H1 (cell line): Measurements from ENCODE around the gene LBHD1. TPM values are rescaled to one million over a fixed set of nuclear protein-coding genes. Genes with fewer than 3 reads are reported as not detected.
A peak's percentile ranks its signal among the peaks of the same experiment; 100 is the strongest.

Experiments used
- CTCF ChIA-PET: fragments of 300-600 bp; sonication (Branson Sonifier 250); formaldehyde crosslinking; loops from one replicate; lab custom pipeline; 2021; ENCODE audit not compliant: partially characterized antibody; lab: Charles Lee
- POLR2A ChIA-PET: fragments of 300-600 bp; sonication (Branson Sonifier 250); formaldehyde crosslinking; loops from one replicate; lab custom pipeline; 2021; ENCODE audit warnings: inconsistent platforms; ENCODE audit not compliant: partially characterized antibody; lab: Charles Lee
- DNase-seq, 2 experiments: peaks; one replicate each; pipeline versions ENCODE4 v3.0.0 to v3.0.0-alpha.2; 2010 to 2022; ENCODE audit warnings: low spot score in 2 of 2, low read depth in 1 of 2, mixed read lengths in 1 of 2
- FAIRE-seq: peaks from 2 replicates; lab custom pipeline; 2011; peaks lifted over from hg19 to GRCh38; lab: Jason Lieb, UNC
- H2AFZ ChIP-seq: 2 replicates; pipeline ENCODE4 v1.8.1; 2012; ENCODE audit warnings: low read length, inconsistent platforms
- H2AK5ac ChIP-seq: 2 replicates; pipeline ENCODE4 v1.6.1; 2013; ENCODE audit warnings: low read depth, low read length
- H2BK120ac ChIP-seq: replicated peaks from 2 replicates; pipeline ENCODE3; 2013; ENCODE audit warnings: low read depth, low read length, inconsistent platforms
- H2BK12ac ChIP-seq: 2 replicates; pipeline ENCODE4 v1.6.1; 2013; ENCODE audit warnings: low read depth, low read length
- H2BK15ac ChIP-seq: 2 replicates; pipeline ENCODE4 v1.6.1; 2013; ENCODE audit warnings: low read length
- H2BK20ac ChIP-seq: 2 replicates; pipeline ENCODE4 v1.6.1; 2013; ENCODE audit warnings: low read length
- H2BK5ac ChIP-seq: 2 replicates; pipeline ENCODE4 v1.6.1; 2013; ENCODE audit warnings: low read depth, low read length
- H3K14ac ChIP-seq: 2 replicates; pipeline ENCODE4 v1.6.1; 2013; ENCODE audit warnings: inconsistent platforms; ENCODE audit not compliant: insufficient read length
- H3K18ac ChIP-seq: 2 replicates; pipeline ENCODE4 v1.6.1; 2013; ENCODE audit warnings: low read length; ENCODE audit errors: extremely low read depth
- H3K23ac ChIP-seq: 2 replicates; pipeline ENCODE4 v1.6.1; 2013; ENCODE audit warnings: inconsistent platforms; ENCODE audit not compliant: insufficient read length
- H3K23me2 ChIP-seq: 2 replicates; pipeline ENCODE4 v1.6.1; 2013; ENCODE audit warnings: low read depth, low read length
- H3K27ac ChIP-seq: 2 replicates; pipeline ENCODE4 v1.6.1; 2011; ENCODE audit warnings: low read depth, low read length, inconsistent platforms
- H3K27me3 ChIP-seq, 4 experiments: replicated peaks in 1 of 4; 1 replicate in 1 of 4; 2 replicates in 3 of 4; pipeline versions ENCODE4 v1.6.1 to v1.8.1; 2011 to 2013; ENCODE audit warnings: low read length in 3 of 4, mild to moderate bottlenecking in 3 of 4, inconsistent platforms in 2 of 4, mixed read lengths in 2 of 4, moderate library complexity in 1 of 4; ENCODE audit not compliant: control insufficient read depth in 3 of 4, insufficient read depth in 3 of 4; ENCODE audit errors: extremely low read depth in 1 of 4
- H3K36me3 ChIP-seq, 4 experiments: 2 replicates each; pipeline versions ENCODE4 v1.6.1 to v1.8.1; 2011 to 2013; ENCODE audit warnings: mild to moderate bottlenecking in 4 of 4, low read length in 3 of 4, moderate library complexity in 2 of 4, control low read depth in 1 of 4, inconsistent platforms in 1 of 4; ENCODE audit not compliant: insufficient read depth in 4 of 4, control insufficient read depth in 2 of 4
- H3K4ac ChIP-seq: replicated peaks from 2 replicates; pipeline ENCODE3; 2013; ENCODE audit warnings: low read length, low read depth, mixed read lengths, inconsistent platforms; ENCODE audit not compliant: insufficient read length
- H3K4me1 ChIP-seq, 4 experiments: replicated peaks in 1 of 4; 1 replicate in 1 of 4; 2 replicates in 3 of 4; pipeline versions ENCODE4 v1.6.1 to v1.8.1; 2011 to 2013; ENCODE audit warnings: low read length in 3 of 4, inconsistent platforms in 2 of 4, mixed read lengths in 1 of 4; ENCODE audit not compliant: insufficient read depth in 4 of 4, control insufficient read depth in 3 of 4
- H3K4me2 ChIP-seq, 2 experiments: 2 replicates each; pipeline versions ENCODE4 v1.6.1 to v1.8.1; 2011 to 2013; ENCODE audit warnings: low read depth in 2 of 2, low read length in 2 of 2, control low read depth in 1 of 2, inconsistent platforms in 1 of 2, mild to moderate bottlenecking in 1 of 2; ENCODE audit not compliant: insufficient read depth in 1 of 2
- H3K4me3 ChIP-seq, 4 experiments: fragments of 200-600, 300-600 bp in 1 of 4; sonication (generic), shearing (Covaris generic), sonication (Bioruptor Twin) in 1 of 4; 2 replicates each; pipeline versions ENCODE4 v1.5.1 to v1.8.1; 2011 to 2016; ENCODE audit warnings: low read length in 4 of 4, low read depth in 3 of 4, control low read depth in 2 of 4, inconsistent platforms in 2 of 4, mild to moderate bottlenecking in 2 of 4, mixed read lengths in 1 of 4, moderate library complexity in 1 of 4; ENCODE audit not compliant: insufficient read depth in 2 of 4; ENCODE audit errors: extremely low read depth in 1 of 4
- H3K56ac ChIP-seq: replicated peaks from 2 replicates; pipeline ENCODE3; 2013; ENCODE audit warnings: low read depth, mild to moderate bottlenecking, mixed read lengths, low read length, inconsistent platforms; ENCODE audit not compliant: insufficient read length
- H3K79me1 ChIP-seq: 2 replicates; pipeline ENCODE4 v1.6.1; 2013; ENCODE audit warnings: low read depth, low read length, control low read depth
- H3K79me2 ChIP-seq, 2 experiments: 2 replicates each; pipeline versions ENCODE4 v1.6.1 to v1.8.1; 2012 to 2013; ENCODE audit warnings: low read length in 2 of 2, mild to moderate bottlenecking in 2 of 2, inconsistent platforms in 1 of 2; ENCODE audit not compliant: insufficient read depth in 2 of 2, control insufficient read depth in 1 of 2
- H3K9ac ChIP-seq, 4 experiments: replicated peaks in 1 of 4; 1 replicate in 1 of 4; 2 replicates in 3 of 4; pipeline versions ENCODE4 v1.6.1 to v1.8.1; 2011 to 2013; ENCODE audit warnings: low read depth in 3 of 4, low read length in 3 of 4, control low read depth in 2 of 4, mild to moderate bottlenecking in 2 of 4, moderate library complexity in 2 of 4, inconsistent platforms in 1 of 4; ENCODE audit errors: extremely low read depth in 1 of 4
- H3K9me3 ChIP-seq, 2 experiments: 2 replicates each; pipeline versions ENCODE4 v1.6.1 to v1.8.1; 2012 to 2013; ENCODE audit warnings: mild to moderate bottlenecking in 2 of 2, moderate library complexity in 2 of 2, control low read depth in 1 of 2, inconsistent platforms in 1 of 2, low read depth in 1 of 2, low read length in 1 of 2, mixed read lengths in 1 of 2; ENCODE audit not compliant: insufficient read depth in 2 of 2
- H4K20me1 ChIP-seq, 2 experiments: replicated peaks in 1 of 2; 2 replicates each; pipeline versions ENCODE3 to v1.8.1; 2011 to 2013; ENCODE audit warnings: inconsistent platforms in 2 of 2, low read length in 2 of 2, mild to moderate bottlenecking in 1 of 2; ENCODE audit not compliant: insufficient read depth in 2 of 2, control insufficient read depth in 1 of 2
- H4K5ac ChIP-seq: 2 replicates; pipeline ENCODE4 v1.6.1; 2013; ENCODE audit warnings: low read length, low read depth, mixed read lengths, inconsistent platforms; ENCODE audit not compliant: insufficient read length
- H4K8ac ChIP-seq: 2 replicates; pipeline ENCODE4 v1.8.0; 2013; ENCODE audit warnings: mild to moderate bottlenecking, moderate library complexity, low read length, inconsistent platforms; ENCODE audit not compliant: insufficient read depth; ENCODE audit errors: extremely low read depth
- H4K91ac ChIP-seq: replicated peaks from 2 replicates; pipeline ENCODE3; 2013; ENCODE audit warnings: low read length, mixed read lengths, inconsistent platforms; ENCODE audit not compliant: insufficient read length
- GTF2F1 ChIP-seq: IDR thresholded peaks from 2 replicates; pipeline ENCODE4 v1.6.1; 2012; ENCODE audit warnings: low read depth, low read length, improper control_type of control experiment, borderline replicate concordance
- RAD21 ChIP-seq, 2 experiments: IDR thresholded peaks in 1 of 2; conservative IDR thresholded peaks in 1 of 2; 2 replicates each; pipeline ENCODE4 v1.6.1; 2011; ENCODE audit warnings: low read depth in 2 of 2, low read length in 2 of 2, improper control_type of control experiment in 1 of 2, inconsistent platforms in 1 of 2, mild to moderate bottlenecking in 1 of 2, moderate library complexity in 1 of 2
- RFX5 ChIP-seq: IDR thresholded peaks from 2 replicates; pipeline ENCODE4 v1.6.1; 2011; ENCODE audit warnings: low read depth, low read length, improper control_type of control experiment, borderline replicate concordance
- WGBS, 2 experiments: shearing (Covaris generic) in 1 of 2; methylation state at CpG; one replicate each; pipeline versions ENCODE4 v1.1.6 to v1.1.7; 2013 to 2015; ENCODE audit warnings: low lambda C conversion rate in 2 of 2, mixed read lengths in 2 of 2, inconsistent platforms in 1 of 2, low coverage in 1 of 2, missing lambda C conversion rate in 1 of 2; ENCODE audit not compliant: insufficient replicate concordance in 2 of 2, insufficient coverage in 1 of 2, insufficient read length in 1 of 2; ENCODE audit errors: extremely low coverage in 1 of 2, missing lambda C conversion rate in 1 of 2; 5-methylcytosine and 5-hydroxymethylcytosine counted together
- polyA plus RNA-seq, 7 experiments: library from polyadenylated mRNA; depleted of rRNA in 3 of 7; stranded (reverse) in 5 of 7; unstranded in 2 of 7; fragments of >200 nt in 5 of 7; fragments of 200-250 nt in 2 of 7; gene quantifications; 1 replicate in 5 of 7; 2 replicates in 1 of 7; 4 replicates in 1 of 7; pipeline versions ENCODE4 v1.2.1 to v1.2.3, GENCODE V29; 2011 to 2013; ENCODE audit warnings: missing spikeins in 2 of 7, mixed read lengths in 2 of 7
- total RNA-seq: library from RNA; stranded (reverse); fragmentation: NEBNext Ultra II Directional; extraction: Animal tissue kit (Norgen Biotek cat#: 25700); gene quantifications from 2 replicates; pipeline ENCODE4 v1.2.1, GENCODE V29; 2021
- TF ChIP-seq, protein P1 (sequence below), 3 experiments: IDR thresholded peaks; 1 replicate in 2 of 3; 2 replicates in 1 of 3; pipeline versions ENCODE4 v1.5.1 to v1.6.1; 2011; ENCODE audit warnings: low read length in 3 of 3, mild to moderate bottlenecking in 3 of 3, inconsistent platforms in 2 of 3, low read depth in 1 of 3, moderate library complexity in 1 of 3; ENCODE audit not compliant: insufficient read depth in 1 of 3; ENCODE audit errors: control extremely low read depth in 1 of 3
- TF ChIP-seq, protein P2 (sequence below): IDR thresholded peaks from 2 replicates; pipeline ENCODE4 v1.6.1; 2011; ENCODE audit warnings: low read length, improper control_type of control experiment
- TF ChIP-seq, protein P3 (sequence below): IDR thresholded peaks from 2 replicates; pipeline ENCODE4 v1.6.1; 2012; ENCODE audit warnings: inconsistent platforms

LBHD1 gene
- total and polyA plus RNA-seq, 2 of the 8 experiments (the other 6 are each of a cell fraction or from before 2014, with no cell fraction given), result 2.3 to 5.2 TPM

GRCh38 chr11:62622476-62623089 is 49.5 kb downstream of the LBHD1 start:
- Histone ChIP-seq H2BK120ac (no peak overlapping the region), H4K5ac (no peak overlapping the region), H3K23me2 (peaks cover 4% of the 10 kb centered on the region; the same call in 1 of the 2 replicates), H3K79me2 (no peaks in the 10 kb centered on the region), H3K4me2 (peak overlapping the region; percentile 59 to 66), H3K27me3 (no peaks in the 10 kb centered on the region), H2BK12ac (no peak overlapping the region), H2BK5ac (no peak overlapping the region), H3K4me3 (peak overlapping the region in 3 of 4 experiments; percentile 18 to 80 (median 23); a peak in 4 of 8 replicates), H4K91ac (no peak overlapping the region), H4K8ac (no peak overlapping the region), H3K36me3 (peaks cover 17 to 26% (median 22%) of the 10 kb centered on the region in 4 experiments), H3K4ac (no peak overlapping the region), H3K79me1 (no peaks in the 10 kb centered on the region), H3K9me3 (no peaks in the 10 kb centered on the region), H2BK20ac (no peak overlapping the region), H3K18ac (no peak overlapping the region), H3K23ac (no peak overlapping the region), H3K56ac (no peak overlapping the region), H4K20me1 (peaks cover 0 to 3% of the 10 kb centered on the region in 2 experiments), H2AFZ (no peak overlapping the region), H3K14ac (no peak overlapping the region), H3K9ac (no peak overlapping the region; a peak in 1 of 7 replicates), H2AK5ac (no peak overlapping the region), H2BK15ac (no peak overlapping the region), H3K4me1 (peaks cover 0 to 5% (median 0%) of the 10 kb centered on the region in 4 experiments; a peak in 1 of 7 replicates), H3K27ac (peak overlapping the region; percentile 46; the same call in 1 of the 2 replicates)
- no peak for FAIRE-seq
- CTCF ChIA-PET, result interaction anchor here (0.7 to 3.5 kb wide), 9 partner anchors 12 to 824 kb away, joined by 3 to 25 read pairs (median 4); partner anchors contain the start of genes C11orf98 and CSKMT
- POLR2A ChIA-PET, result interaction anchor here (0.6 to 8.6 kb wide), 28 partner anchors 9 to 233 kb away, joined by 3 to 83 read pairs (median 6); partner anchors contain the start of genes BSCL2, C11orf98, CSKMT and EEF1G
- no peak for DNase-seq
- WGBS, 2 experiments, result 94% methylated on average over 7 of the region's 7 CpGs; no CpG with 5 or more reads in 1 of the 2 experiments
- TF ChIP-seq RAD21 (IDR thresholded peaks at IDR 0.05 in 1 of 2, conservative IDR thresholded peaks at IDR 0.05 in 1 of 2; ENCODE audit: low read depth in 2 of 2, low read length in 2 of 2) (no peak), GTF2F1 (no peak), RFX5 (no peak)
- TF ChIP-seq, protein P1, sequence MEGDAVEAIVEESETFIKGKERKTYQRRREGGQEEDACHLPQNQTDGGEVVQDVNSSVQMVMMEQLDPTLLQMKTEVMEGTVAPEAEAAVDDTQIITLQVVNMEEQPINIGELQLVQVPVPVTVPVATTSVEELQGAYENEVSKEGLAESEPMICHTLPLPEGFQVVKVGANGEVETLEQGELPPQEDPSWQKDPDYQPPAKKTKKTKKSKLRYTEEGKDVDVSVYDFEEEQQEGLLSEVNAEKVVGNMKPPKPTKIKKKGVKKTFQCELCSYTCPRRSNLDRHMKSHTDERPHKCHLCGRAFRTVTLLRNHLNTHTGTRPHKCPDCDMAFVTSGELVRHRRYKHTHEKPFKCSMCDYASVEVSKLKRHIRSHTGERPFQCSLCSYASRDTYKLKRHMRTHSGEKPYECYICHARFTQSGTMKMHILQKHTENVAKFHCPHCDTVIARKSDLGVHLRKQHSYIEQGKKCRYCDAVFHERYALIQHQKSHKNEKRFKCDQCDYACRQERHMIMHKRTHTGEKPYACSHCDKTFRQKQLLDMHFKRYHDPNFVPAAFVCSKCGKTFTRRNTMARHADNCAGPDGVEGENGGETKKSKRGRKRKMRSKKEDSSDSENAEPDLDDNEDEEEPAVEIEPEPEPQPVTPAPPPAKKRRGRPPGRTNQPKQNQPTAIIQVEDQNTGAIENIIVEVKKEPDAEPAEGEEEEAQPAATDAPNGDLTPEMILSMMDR (IDR thresholded peaks at IDR 0.05; ENCODE audit: control extremely low read depth in 1 of 3, insufficient read depth in 1 of 3, low read depth in 1 of 3, low read length in 3 of 3), result no peak
- TF ChIP-seq, protein P2, sequence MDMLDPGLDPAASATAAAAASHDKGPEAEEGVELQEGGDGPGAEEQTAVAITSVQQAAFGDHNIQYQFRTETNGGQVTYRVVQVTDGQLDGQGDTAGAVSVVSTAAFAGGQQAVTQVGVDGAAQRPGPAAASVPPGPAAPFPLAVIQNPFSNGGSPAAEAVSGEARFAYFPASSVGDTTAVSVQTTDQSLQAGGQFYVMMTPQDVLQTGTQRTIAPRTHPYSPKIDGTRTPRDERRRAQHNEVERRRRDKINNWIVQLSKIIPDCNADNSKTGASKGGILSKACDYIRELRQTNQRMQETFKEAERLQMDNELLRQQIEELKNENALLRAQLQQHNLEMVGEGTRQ, result no peak
- TF ChIP-seq, protein P3, sequence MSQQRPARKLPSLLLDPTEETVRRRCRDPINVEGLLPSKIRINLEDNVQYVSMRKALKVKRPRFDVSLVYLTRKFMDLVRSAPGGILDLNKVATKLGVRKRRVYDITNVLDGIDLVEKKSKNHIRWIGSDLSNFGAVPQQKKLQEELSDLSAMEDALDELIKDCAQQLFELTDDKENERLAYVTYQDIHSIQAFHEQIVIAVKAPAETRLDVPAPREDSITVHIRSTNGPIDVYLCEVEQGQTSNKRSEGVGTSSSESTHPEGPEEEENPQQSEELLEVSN, result no peak
